ENCODE results near the gene FHIT.

DNA sequence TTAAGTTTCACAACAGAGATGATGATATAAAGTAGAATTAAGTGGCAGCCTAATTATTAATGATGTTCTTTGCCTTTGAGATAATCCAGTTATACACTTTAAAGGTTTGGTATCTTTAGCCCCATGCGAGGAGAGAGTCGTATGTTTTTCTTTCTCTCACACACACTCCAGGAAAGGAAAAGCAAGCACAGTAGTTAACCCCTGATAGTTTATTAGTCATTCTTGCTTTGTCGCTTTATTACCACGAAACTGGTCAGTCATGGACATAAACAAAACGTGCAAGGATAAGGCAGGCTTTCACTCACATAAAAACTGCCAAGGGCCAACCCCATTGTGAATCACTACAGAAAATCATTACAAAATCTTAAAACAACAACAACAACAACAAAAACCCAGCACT is 866.9 kb downstream of the FHIT start:
- TF ChIP-seq, protein P1, sequence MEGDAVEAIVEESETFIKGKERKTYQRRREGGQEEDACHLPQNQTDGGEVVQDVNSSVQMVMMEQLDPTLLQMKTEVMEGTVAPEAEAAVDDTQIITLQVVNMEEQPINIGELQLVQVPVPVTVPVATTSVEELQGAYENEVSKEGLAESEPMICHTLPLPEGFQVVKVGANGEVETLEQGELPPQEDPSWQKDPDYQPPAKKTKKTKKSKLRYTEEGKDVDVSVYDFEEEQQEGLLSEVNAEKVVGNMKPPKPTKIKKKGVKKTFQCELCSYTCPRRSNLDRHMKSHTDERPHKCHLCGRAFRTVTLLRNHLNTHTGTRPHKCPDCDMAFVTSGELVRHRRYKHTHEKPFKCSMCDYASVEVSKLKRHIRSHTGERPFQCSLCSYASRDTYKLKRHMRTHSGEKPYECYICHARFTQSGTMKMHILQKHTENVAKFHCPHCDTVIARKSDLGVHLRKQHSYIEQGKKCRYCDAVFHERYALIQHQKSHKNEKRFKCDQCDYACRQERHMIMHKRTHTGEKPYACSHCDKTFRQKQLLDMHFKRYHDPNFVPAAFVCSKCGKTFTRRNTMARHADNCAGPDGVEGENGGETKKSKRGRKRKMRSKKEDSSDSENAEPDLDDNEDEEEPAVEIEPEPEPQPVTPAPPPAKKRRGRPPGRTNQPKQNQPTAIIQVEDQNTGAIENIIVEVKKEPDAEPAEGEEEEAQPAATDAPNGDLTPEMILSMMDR (IDR thresholded peaks at IDR 0.05; ENCODE audit: poor library complexity), result no peak
- no peak for TF ChIP-seq EZH2phosphoT487 (IDR thresholded peaks at IDR 0.05; ENCODE audit: low read depth, severe bottlenecking, unreplicated experiment)

Measured in hepatocyte (in vitro differentiated cells).